ENCODE data around the gene ATP9A.

DNA sequence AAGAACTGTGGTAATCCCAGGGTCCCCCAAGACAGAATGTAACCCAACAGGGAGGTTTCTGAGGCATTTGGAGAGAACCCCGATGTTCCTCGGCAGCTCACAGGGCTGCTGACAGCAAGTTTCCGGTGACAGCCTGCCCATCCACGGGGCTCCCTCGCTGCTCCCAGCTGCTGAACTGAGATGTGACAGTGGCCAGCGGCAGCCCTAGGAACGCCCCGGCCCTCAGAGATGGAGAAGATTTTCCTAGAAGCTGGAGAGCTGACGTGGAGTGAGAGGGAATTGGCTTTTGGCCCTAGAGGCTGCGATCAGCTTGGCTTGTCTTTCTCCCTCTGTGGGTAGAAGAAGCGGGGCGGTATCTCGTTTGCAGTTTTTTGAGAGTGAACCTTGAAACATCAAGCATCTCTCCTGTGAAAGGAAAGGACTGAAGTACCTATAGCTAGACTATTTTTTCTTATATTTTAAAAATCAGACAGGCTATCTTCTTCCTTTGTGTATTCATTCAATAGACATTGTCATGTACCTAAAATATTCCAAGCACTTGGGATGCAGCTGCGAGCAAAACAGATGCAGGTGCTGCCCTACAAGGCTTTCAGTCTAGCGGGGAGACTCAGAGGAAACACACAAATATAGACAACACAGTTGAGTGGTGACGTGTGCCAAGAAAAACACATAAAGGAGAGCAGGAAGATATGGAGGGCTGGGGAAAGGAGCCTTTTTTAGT is 197.3 kb downstream of the ATP9A start:
- TF ChIP-seq ZNF112 (tag by site-specific recombination; IDR thresholded peaks at IDR 0.05): no peak
- no peak for TF ChIP-seq ZNF2 (tag by site-specific recombination; IDR thresholded peaks at IDR 0.05)
- TF ChIP-seq, protein P1, sequence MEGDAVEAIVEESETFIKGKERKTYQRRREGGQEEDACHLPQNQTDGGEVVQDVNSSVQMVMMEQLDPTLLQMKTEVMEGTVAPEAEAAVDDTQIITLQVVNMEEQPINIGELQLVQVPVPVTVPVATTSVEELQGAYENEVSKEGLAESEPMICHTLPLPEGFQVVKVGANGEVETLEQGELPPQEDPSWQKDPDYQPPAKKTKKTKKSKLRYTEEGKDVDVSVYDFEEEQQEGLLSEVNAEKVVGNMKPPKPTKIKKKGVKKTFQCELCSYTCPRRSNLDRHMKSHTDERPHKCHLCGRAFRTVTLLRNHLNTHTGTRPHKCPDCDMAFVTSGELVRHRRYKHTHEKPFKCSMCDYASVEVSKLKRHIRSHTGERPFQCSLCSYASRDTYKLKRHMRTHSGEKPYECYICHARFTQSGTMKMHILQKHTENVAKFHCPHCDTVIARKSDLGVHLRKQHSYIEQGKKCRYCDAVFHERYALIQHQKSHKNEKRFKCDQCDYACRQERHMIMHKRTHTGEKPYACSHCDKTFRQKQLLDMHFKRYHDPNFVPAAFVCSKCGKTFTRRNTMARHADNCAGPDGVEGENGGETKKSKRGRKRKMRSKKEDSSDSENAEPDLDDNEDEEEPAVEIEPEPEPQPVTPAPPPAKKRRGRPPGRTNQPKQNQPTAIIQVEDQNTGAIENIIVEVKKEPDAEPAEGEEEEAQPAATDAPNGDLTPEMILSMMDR (tag by site-specific recombination; IDR thresholded peaks at IDR 0.05): no peak
- TF ChIP-seq, protein P2, sequence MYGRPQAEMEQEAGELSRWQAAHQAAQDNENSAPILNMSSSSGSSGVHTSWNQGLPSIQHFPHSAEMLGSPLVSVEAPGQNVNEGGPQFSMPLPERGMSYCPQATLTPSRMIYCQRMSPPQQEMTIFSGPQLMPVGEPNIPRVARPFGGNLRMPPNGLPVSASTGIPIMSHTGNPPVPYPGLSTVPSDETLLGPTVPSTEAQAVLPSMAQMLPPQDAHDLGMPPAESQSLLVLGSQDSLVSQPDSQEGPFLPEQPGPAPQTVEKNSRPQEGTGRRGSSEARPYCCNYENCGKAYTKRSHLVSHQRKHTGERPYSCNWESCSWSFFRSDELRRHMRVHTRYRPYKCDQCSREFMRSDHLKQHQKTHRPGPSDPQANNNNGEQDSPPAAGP (tag by site-specific recombination; IDR thresholded peaks at IDR 0.05): no peak
- TF ChIP-seq KLF9 (tag by site-specific recombination; IDR thresholded peaks at IDR 0.05; ENCODE audit: low read depth): no peak
- TF ChIP-seq BCL11A (tag by site-specific recombination; IDR thresholded peaks at IDR 0.05; ENCODE audit: low read depth): no peak
- TF ChIP-seq, protein P3, sequence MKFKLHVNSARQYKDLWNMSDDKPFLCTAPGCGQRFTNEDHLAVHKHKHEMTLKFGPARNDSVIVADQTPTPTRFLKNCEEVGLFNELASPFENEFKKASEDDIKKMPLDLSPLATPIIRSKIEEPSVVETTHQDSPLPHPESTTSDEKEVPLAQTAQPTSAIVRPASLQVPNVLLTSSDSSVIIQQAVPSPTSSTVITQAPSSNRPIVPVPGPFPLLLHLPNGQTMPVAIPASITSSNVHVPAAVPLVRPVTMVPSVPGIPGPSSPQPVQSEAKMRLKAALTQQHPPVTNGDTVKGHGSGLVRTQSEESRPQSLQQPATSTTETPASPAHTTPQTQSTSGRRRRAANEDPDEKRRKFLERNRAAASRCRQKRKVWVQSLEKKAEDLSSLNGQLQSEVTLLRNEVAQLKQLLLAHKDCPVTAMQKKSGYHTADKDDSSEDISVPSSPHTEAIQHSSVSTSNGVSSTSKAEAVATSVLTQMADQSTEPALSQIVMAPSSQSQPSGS (tag by site-specific recombination; IDR thresholded peaks at IDR 0.05; ENCODE audit: low read depth): no peak
- TF ChIP-seq ZNF433 (tag by site-specific recombination; IDR thresholded peaks at IDR 0.05; ENCODE audit: low read depth): no peak
- TF ChIP-seq, protein P4, sequence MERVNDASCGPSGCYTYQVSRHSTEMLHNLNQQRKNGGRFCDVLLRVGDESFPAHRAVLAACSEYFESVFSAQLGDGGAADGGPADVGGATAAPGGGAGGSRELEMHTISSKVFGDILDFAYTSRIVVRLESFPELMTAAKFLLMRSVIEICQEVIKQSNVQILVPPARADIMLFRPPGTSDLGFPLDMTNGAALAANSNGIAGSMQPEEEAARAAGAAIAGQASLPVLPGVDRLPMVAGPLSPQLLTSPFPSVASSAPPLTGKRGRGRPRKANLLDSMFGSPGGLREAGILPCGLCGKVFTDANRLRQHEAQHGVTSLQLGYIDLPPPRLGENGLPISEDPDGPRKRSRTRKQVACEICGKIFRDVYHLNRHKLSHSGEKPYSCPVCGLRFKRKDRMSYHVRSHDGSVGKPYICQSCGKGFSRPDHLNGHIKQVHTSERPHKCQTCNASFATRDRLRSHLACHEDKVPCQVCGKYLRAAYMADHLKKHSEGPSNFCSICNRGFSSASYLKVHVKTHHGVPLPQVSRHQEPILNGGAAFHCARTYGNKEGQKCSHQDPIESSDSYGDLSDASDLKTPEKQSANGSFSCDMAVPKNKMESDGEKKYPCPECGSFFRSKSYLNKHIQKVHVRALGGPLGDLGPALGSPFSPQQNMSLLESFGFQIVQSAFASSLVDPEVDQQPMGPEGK (tag by site-specific recombination; IDR thresholded peaks at IDR 0.05): no peak
- TF ChIP-seq, protein P5, sequence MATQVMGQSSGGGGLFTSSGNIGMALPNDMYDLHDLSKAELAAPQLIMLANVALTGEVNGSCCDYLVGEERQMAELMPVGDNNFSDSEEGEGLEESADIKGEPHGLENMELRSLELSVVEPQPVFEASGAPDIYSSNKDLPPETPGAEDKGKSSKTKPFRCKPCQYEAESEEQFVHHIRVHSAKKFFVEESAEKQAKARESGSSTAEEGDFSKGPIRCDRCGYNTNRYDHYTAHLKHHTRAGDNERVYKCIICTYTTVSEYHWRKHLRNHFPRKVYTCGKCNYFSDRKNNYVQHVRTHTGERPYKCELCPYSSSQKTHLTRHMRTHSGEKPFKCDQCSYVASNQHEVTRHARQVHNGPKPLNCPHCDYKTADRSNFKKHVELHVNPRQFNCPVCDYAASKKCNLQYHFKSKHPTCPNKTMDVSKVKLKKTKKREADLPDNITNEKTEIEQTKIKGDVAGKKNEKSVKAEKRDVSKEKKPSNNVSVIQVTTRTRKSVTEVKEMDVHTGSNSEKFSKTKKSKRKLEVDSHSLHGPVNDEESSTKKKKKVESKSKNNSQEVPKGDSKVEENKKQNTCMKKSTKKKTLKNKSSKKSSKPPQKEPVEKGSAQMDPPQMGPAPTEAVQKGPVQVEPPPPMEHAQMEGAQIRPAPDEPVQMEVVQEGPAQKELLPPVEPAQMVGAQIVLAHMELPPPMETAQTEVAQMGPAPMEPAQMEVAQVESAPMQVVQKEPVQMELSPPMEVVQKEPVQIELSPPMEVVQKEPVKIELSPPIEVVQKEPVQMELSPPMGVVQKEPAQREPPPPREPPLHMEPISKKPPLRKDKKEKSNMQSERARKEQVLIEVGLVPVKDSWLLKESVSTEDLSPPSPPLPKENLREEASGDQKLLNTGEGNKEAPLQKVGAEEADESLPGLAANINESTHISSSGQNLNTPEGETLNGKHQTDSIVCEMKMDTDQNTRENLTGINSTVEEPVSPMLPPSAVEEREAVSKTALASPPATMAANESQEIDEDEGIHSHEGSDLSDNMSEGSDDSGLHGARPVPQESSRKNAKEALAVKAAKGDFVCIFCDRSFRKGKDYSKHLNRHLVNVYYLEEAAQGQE (tag by site-specific recombination; IDR thresholded peaks at IDR 0.05): no peak
- TF ChIP-seq KLF7 (tag by site-specific recombination; IDR thresholded peaks at IDR 0.05; ENCODE audit: borderline replicate concordance): no peak
- TF ChIP-seq ZNF610 (tag by site-specific recombination; IDR thresholded peaks at IDR 0.05; ENCODE audit: borderline replicate concordance): no peak
- TF ChIP-seq SCRT2 (tag by site-specific recombination; IDR thresholded peaks at IDR 0.05): no peak

Measured in HEK293 (cell line).